K562 (cell line): Measurements from ENCODE around the gene CALD1.

Experiments
- EP300 ChIP-seq: IDR thresholded peaks from 2 replicates; pipeline ENCODE4 v1.6.1; 2012; ENCODE audit warnings: low read length, improper control_type of control experiment
- ESRRB ChIP-seq: fragments of 250-450 bp; sonication (Bioruptor Pico); IDR thresholded peaks from 2 replicates; pipeline ENCODE4 v1.5.0; 2020; ENCODE audit warnings: mild to moderate bottlenecking, moderate library complexity, borderline replicate concordance
- MTF1 ChIP-seq: fragments of 250-450 bp; sonication (Bioruptor Pico); IDR thresholded peaks from 2 replicates; pipeline ENCODE4 v1.9.0; 2021; ENCODE audit warnings: moderate library complexity, mild to moderate bottlenecking, inconsistent platforms, borderline replicate concordance
- PHB ChIP-seq: fragments of 250-450 bp; sonication (Bioruptor Pico); IDR thresholded peaks from 2 replicates; pipeline ENCODE4 v1.5.0; 2021
- PTBP1 ChIP-seq: fragments of 200-400 bp; formaldehyde crosslinking; IDR thresholded peaks from 2 replicates; pipeline ENCODE4 v1.6.1; 2017; ENCODE audit warnings: low read depth, low read length
- RBBP5 ChIP-seq: fragments of 200-600 bp; sonication (generic); IDR thresholded peaks from 2 replicates; pipeline ENCODE4 v1.6.1; 2012; ENCODE audit warnings: borderline replicate concordance, mild to moderate bottlenecking, low read length, control low read depth, inconsistent platforms; ENCODE audit not compliant: insufficient read depth, poor library complexity, severe bottlenecking

- TF ChIP-seq PTBP1, result no peak
- no peak for TF ChIP-seq ESRRB
- TF ChIP-seq PHB (CRISPR knock-in tag), result no peak
- TF ChIP-seq MTF1, result no peak
- no peak for TF ChIP-seq EP300
- no peak for TF ChIP-seq RBBP5
Measured at GRCh38 chr7:134828361-134828760, 48.9 kb downstream of the CALD1 start.
